HG02763 (cell line): ENCODE data around the gene FASTK.
"Not testable (repeated sequence)": the region's sequence is repeated elsewhere in the genome, so short reads cannot be mapped to it uniquely, and the experiment has no call there.

Experiments used
- ATAC-seq: cut with Tn5 transposase; IDR thresholded peaks from one replicate; pipeline ENCODE4 v1.9.1; 2021; ENCODE audit warnings: mild to moderate bottlenecking, moderate library complexity; ENCODE audit not compliant: unreplicated experiment

FASTK gene

GRCh38 chr7:151053751-151054150, 26.9 kb downstream of the FASTK start:
- ATAC-seq = no peak

GRCh38 chr7:151053096-151053495, 27.5 kb downstream of the FASTK start:
- no peak for ATAC-seq

GRCh38 chr7:151051108-151051507, 29.5 kb downstream of the FASTK start:
- ATAC-seq = no peak

- ATAC-seq = no peak
These were observed 31.6 kb downstream of the FASTK start for GRCh38 chr7:151048911-151049463.

GRCh38 chr7:151047976-151048815, 32.4 kb downstream of the FASTK start, which contains the start of gene ASIC3:
Gene ASIC3, plus strand, starts transcription at chr7:151048531. Its CDS starts 355 bp downstream, at chr7:151048886.
- no peak for ATAC-seq

GRCh38 chr7:151046603-151047573, 33.7 kb downstream of the FASTK start:
- ATAC-seq = no peak

GRCh38 chr7:151045967-151046366, 34.6 kb downstream of the FASTK start:
- ATAC-seq = no peak

- ATAC-seq = no peak
These were observed 35.3 kb downstream of the FASTK start for GRCh38 chr7:151045262-151045661.

- no peak for ATAC-seq
These were observed 36.6 kb downstream of the FASTK start for GRCh38 chr7:151043959-151044358.

- ATAC-seq = not testable (repeated sequence)
These were observed 37.2 kb downstream of the FASTK start for GRCh38 chr7:151043449-151043848.

GRCh38 chr7:151040616-151041375, 39.8 kb downstream of the FASTK start:
- ATAC-seq = no peak

- ATAC-seq = no peak
These were observed 40.6 kb downstream of the FASTK start for GRCh38 chr7:151039850-151040548.

- ATAC-seq = no peak
These were observed 41.4 kb downstream of the FASTK start for GRCh38 chr7:151038951-151039849.

- ATAC-seq = no peak
These were observed 44.7 kb downstream of the FASTK start for GRCh38 chr7:151035902-151036301.

GRCh38 chr7:151035026-151035717, 45.4 kb downstream of the FASTK start:
- no peak for ATAC-seq

- no peak for ATAC-seq
These were observed 46.1 kb downstream of the FASTK start for GRCh38 chr7:151034312-151035025.

- no peak for ATAC-seq
These were observed 46.8 kb downstream of the FASTK start for GRCh38 chr7:151033864-151034249.
